ENCODE data around the gene TMEM245. TPM values are rescaled to one million over a fixed set of nuclear protein-coding genes. Genes with fewer than 3 reads are reported as not detected.
A peak's percentile ranks its signal among the peaks of the same experiment; 100 is the strongest.

Gene TMEM245
- total RNA-seq, 1 donor from 2014 or later = 40.0 TPM

GRCh38 chr9:108967916-108968315 lies 151.8 kb downstream of the TMEM245 start:
- DNase-seq (ENCODE audit: extremely low spot score, unreplicated experiment) = no peak
- no peak overlapping the region for H3K4me3 Mint-ChIP-seq (ENCODE audit: unreplicated experiment)
- peaks cover 35% of the 10 kb centered on the region for H3K36me3 Mint-ChIP-seq (ENCODE audit: unreplicated experiment)
- H3K27me3 Mint-ChIP-seq (ENCODE audit: unreplicated experiment) = no peaks in the 10 kb centered on the region
- H3K9me3 Mint-ChIP-seq (ENCODE audit: unreplicated experiment) = peaks cover 6% of the 10 kb centered on the region
- H3K4me1 Mint-ChIP-seq (ENCODE audit: unreplicated experiment) = no peaks in the 10 kb centered on the region
- no peak for TF ChIP-seq CTCF (IDR thresholded peaks at IDR 0.05)
- peak overlapping the region; percentile 43 for H3K27ac Mint-ChIP-seq (ENCODE audit: unreplicated experiment)

Small RNA genes within 50 kb of the gene (microRNA-seq; reads per million reads assigned to microRNA genes)
- 316 reads per million, percentile 69 among the genes with 10 or more reads in this experiment for gene MIR32 (ENCODE audit: unreplicated experiment)

Other genes with a start within 250 kb of the TMEM245 start
- 25.7 and 26.1 TPM in 2 replicates for gene ELP1, start 185.8 kb downstream of the TMEM245 start, total RNA-seq
- 8.8 and 9.0 TPM in 2 replicates for gene ABITRAM, start 185.5 kb downstream of the TMEM245 start, total RNA-seq
- 46.3 and 55.4 TPM in 2 replicates for gene CTNNAL1, start 106.4 kb downstream of the TMEM245 start, total RNA-seq
- gene FRRS1L, start 47.3 kb upstream of the TMEM245 start, total RNA-seq = 5.1 and 6.7 TPM in 2 replicates
- 17.3 and 19.3 TPM in 2 replicates for gene EPB41L4B, start 201.1 kb upstream of the TMEM245 start, total RNA-seq

Measured in osteocyte (in vitro differentiated cells).